Uterus (tissue), 2 donors: Measurements from ENCODE around the gene GLI1.

ENCODE experiments used
- POLR2A ChIP-seq, 2 donors: fragments of 450-650 bp; IDR thresholded peaks; one replicate each; pipeline ENCODE4 v1.6.1; 2016; ENCODE audit warnings: antibody characterized with exemption in 2 of 2, mild to moderate bottlenecking in 1 of 2, moderate library complexity in 1 of 2
- TF ChIP-seq, protein P1 (sequence below), 4 experiments: fragments of 200-600 bp in 2 of 4; fragments of 450-650 bp in 2 of 4; sonication (generic) in 2 of 4; IDR thresholded peaks; one replicate each; pipeline ENCODE4 v1.5.1; 2016 to 2019; ENCODE audit warnings: antibody characterized with exemption in 4 of 4, mild to moderate bottlenecking in 2 of 4, moderate library complexity in 1 of 4

DNA sequence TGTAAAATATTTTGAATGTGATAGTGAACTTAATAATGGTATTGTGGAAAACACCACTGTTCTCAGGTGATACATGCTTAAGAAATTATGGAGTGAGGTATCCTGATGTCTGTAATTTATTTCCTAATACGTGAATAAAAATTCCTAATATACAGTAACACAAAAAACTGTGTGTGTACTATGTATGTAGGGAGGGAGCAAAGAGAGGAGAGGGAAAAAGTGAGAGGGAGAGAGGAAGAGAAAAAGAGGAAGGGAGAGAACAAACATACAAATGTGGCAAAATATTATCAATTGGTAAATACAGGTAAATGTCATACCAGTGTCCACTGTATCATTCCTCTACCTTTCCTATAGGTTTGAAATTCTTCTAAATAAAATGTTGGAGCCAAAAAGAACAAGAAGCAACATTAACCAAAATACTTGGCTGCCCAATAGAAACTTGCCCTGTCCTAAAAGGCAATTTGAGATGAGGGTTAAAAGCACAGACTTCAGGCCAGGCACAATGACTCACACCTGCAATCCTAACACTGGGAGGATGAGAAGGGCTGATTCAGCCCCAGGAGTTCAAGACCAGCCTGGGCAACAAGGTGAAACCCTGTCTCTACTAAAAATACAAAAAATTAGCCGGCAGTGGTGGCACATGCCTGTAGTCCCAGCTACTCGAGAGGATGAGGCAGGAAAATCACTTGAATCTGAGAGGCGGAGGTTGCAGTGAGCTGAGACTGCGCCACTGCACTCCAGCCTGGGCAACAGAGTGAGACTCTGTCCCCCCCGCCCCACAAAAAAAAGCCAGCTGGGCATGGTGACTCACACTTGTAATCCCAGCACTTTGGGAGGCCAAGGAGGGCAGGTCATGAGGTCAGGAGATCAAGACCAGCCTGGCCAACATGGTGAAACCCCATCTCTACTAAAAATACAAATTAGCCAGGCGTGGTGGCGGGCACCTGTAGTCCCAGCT lies 43.3 kb upstream of the GLI1 start:
- TF ChIP-seq, protein P1, sequence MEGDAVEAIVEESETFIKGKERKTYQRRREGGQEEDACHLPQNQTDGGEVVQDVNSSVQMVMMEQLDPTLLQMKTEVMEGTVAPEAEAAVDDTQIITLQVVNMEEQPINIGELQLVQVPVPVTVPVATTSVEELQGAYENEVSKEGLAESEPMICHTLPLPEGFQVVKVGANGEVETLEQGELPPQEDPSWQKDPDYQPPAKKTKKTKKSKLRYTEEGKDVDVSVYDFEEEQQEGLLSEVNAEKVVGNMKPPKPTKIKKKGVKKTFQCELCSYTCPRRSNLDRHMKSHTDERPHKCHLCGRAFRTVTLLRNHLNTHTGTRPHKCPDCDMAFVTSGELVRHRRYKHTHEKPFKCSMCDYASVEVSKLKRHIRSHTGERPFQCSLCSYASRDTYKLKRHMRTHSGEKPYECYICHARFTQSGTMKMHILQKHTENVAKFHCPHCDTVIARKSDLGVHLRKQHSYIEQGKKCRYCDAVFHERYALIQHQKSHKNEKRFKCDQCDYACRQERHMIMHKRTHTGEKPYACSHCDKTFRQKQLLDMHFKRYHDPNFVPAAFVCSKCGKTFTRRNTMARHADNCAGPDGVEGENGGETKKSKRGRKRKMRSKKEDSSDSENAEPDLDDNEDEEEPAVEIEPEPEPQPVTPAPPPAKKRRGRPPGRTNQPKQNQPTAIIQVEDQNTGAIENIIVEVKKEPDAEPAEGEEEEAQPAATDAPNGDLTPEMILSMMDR (IDR thresholded peaks at IDR 0.05) = no peak
- TF ChIP-seq POLR2A (IDR thresholded peaks at IDR 0.05) = no peak
